ENCODE measurements around the gene PEX13. TPM values are rescaled to one million over a fixed set of nuclear protein-coding genes. Genes with fewer than 3 reads are reported as not detected.

PEX13 gene
- polyA plus RNA-seq, 2 of the 4 experiments (the other 2 are of a cell fraction): 18.5 to 42.5 TPM

GRCh38 chr2:61074100-61074499 lies 56.6 kb downstream of the PEX13 start:
- no peak for FAIRE-seq
- CTCF ChIA-PET: no interaction called here
- POLR2A ChIA-PET: no interaction called here
- WGBS (ENCODE audit: missing lambda C conversion rate): 79% methylated on average over 1 of the region's 1 CpG
- DNase-seq (ENCODE audit: low read depth in 1 of 2, low spot score in 1 of 2): no peak
- no peak for TF ChIP-seq CHD4 (IDR thresholded peaks at IDR 0.05; ENCODE audit: borderline replicate concordance)
- peak; percentile 48 to 51; a peak in 3 of 4 replicates for TF ChIP-seq CEBPB (IDR thresholded peaks at IDR 0.05)
- no peak for TF ChIP-seq CBX2 (IDR thresholded peaks at IDR 0.05; ENCODE audit: borderline replicate concordance, low read depth)
- H3K4me3 ChIP-seq: no peak overlapping the region
- no peaks in the 10 kb centered on the region for H3K4me1 ChIP-seq
- H3K27ac ChIP-seq: no peak overlapping the region
- no peak overlapping the region for H3K4me2 ChIP-seq
- ATAC-seq: no peak
- no peaks in the 10 kb centered on the region for H3K9me3 ChIP-seq

- Histone ChIP-seq H3K4me2 (no peak overlapping the region), H3K9me3 (no peaks in the 10 kb centered on the region), H3K27ac (no peak overlapping the region), H3K4me1 (no peaks in the 10 kb centered on the region), H3K4me3 (no peak overlapping the region)
- TF ChIP-seq MAX (IDR thresholded peaks at IDR 0.05): no peak
- TF ChIP-seq HOXA7 (CRISPR knock-in tag; IDR thresholded peaks at IDR 0.05): no peak
- TF ChIP-seq HEYL (CRISPR knock-in tag; IDR thresholded peaks at IDR 0.05): no peak
- no peak for TF ChIP-seq ZFP36 (IDR thresholded peaks at IDR 0.05; ENCODE audit: borderline replicate concordance, partially characterized antibody)
- WGBS (ENCODE audit: missing lambda C conversion rate): 92% methylated on average over 1 of the region's 1 CpG
- no peak for DNase-seq (ENCODE audit: low read depth in 1 of 2, low spot score in 1 of 2)
- no peak for ATAC-seq
- POLR2A ChIA-PET: no interaction called here
- FAIRE-seq: no peak
- CTCF ChIA-PET: no interaction called here
Observed at GRCh38 chr2:61085883-61086282, 68.4 kb downstream of the PEX13 start.

- no peak for ATAC-seq
- TF ChIP-seq MAFK (IDR thresholded peaks at IDR 0.05; ENCODE audit: partially characterized antibody): peak; percentile 11
- no peak for TF ChIP-seq FOSL2 (IDR thresholded peaks at IDR 0.05)
- no peak for TF ChIP-seq FOSL2 (CRISPR knock-in tag; IDR thresholded peaks at IDR 0.05)
- no peak for TF ChIP-seq ESRRA (IDR thresholded peaks at IDR 0.05; ENCODE audit: borderline replicate concordance, low read length)
Observed at GRCh38 chr2:61089797-61090196, 72.3 kb downstream of the PEX13 start.

GRCh38 chr2:61090386-61090921 lies 72.9 kb downstream of the PEX13 start:
- peak in 1 of 2 experiments; percentile 48; a peak in 2 of 6 replicates for ATAC-seq

More at GRCh38 chr2:61089797-61090196, 72.3 kb downstream of the PEX13 start:
- Histone ChIP-seq H3K4me3 (no peak overlapping the region), H3K4me2 (no peak overlapping the region), H3K4me1 (no peaks in the 10 kb centered on the region), H3K9me3 (no peaks in the 10 kb centered on the region), H3K27ac (no peak overlapping the region)
- DNase-seq (ENCODE audit: low read depth in 1 of 2, low spot score in 1 of 2) (no peak), FAIRE-seq (no peak)
- ChIA-PET CTCF (interaction anchor here (0.6 kb wide), 1 partner anchor 10 kb away, joined by 3 read pairs; no protein-coding TSS in a partner anchor), POLR2A (no interaction called here)

GRCh38 chr2:61091485-61091884 lies 74.0 kb downstream of the PEX13 start:
- Histone ChIP-seq H3K4me1 (no peaks in the 10 kb centered on the region), H3K4me2 (no peak overlapping the region), H3K9me3 (no peaks in the 10 kb centered on the region), H3K4me3 (no peak overlapping the region), H3K27ac (no peak overlapping the region)
- FAIRE-seq (no peak), DNase-seq (ENCODE audit: low read depth in 1 of 2, low spot score in 1 of 2) (no peak), ATAC-seq (no peak)
- ChIA-PET CTCF (interaction anchor here (0.7 to 1.1 kb wide), 2 partner anchors 8 to 29 kb away, joined by 3 to 6 read pairs; no protein-coding TSS in a partner anchor), POLR2A (no interaction called here)
- TF ChIP-seq REST (IDR thresholded peaks at IDR 0.05) (no peak), HOXB5 (CRISPR knock-in tag; IDR thresholded peaks at IDR 0.05) (no peak), NR3C1 (IDR thresholded peaks at IDR 0.05) (no peak), ZSCAN20 (CRISPR knock-in tag; IDR thresholded peaks at IDR 0.05) (no peak), JUN (IDR thresholded peaks at IDR 0.05) (no peak)
- 93% methylated on average over 8 of the region's 8 CpGs for WGBS (ENCODE audit: missing lambda C conversion rate)

More at GRCh38 chr2:61090386-61090921, 72.9 kb downstream of the PEX13 start:
- WGBS (ENCODE audit: missing lambda C conversion rate): 95% methylated on average over 5 of the region's 5 CpGs
- FAIRE-seq (no peak), DNase-seq (ENCODE audit: low read depth in 1 of 2, low spot score in 1 of 2) (peak in 1 of 2 experiments; percentile 22)
- Histone ChIP-seq H3K4me2 (no peak overlapping the region), H3K4me1 (no peaks in the 10 kb centered on the region), H3K27ac (no peak overlapping the region), H3K9me3 (no peaks in the 10 kb centered on the region), H3K4me3 (no peak overlapping the region)
- POLR2A ChIA-PET: no interaction called here
- no peak for TF ChIP-seq PBX3 (IDR thresholded peaks at IDR 0.05)
- no peak for TF ChIP-seq NPAS2 (CRISPR knock-in tag; IDR thresholded peaks at IDR 0.05; ENCODE audit: borderline replicate concordance)
- TF ChIP-seq POLR2A (IDR thresholded peaks at IDR 0.05; ENCODE audit: low read length): 0 out of 2 replicates have a peak, but pooled peaks have one; percentile 11
- CTCF ChIA-PET: interaction anchor here (0.7 to 1.1 kb wide), 2 partner anchors 9 to 30 kb away, joined by 3 to 6 read pairs; no protein-coding TSS in a partner anchor

Measured in A549 (cell line).